Stimulated activated CD4-positive, alpha-beta T cell treated with anti-CD3 and anti-CD28 coated beads, TNF-alpha, amount 100 ng/mL, for 4 hours (primary cell): Measurements from ENCODE around the gene C3orf33.

Source experiments
- DNase-seq, 3 experiments: peaks; one replicate each; pipeline ENCODE4 v3.0.0-alpha.2; 2020; ENCODE audit warnings: low read depth in 3 of 3

Gene C3orf33

DNA sequence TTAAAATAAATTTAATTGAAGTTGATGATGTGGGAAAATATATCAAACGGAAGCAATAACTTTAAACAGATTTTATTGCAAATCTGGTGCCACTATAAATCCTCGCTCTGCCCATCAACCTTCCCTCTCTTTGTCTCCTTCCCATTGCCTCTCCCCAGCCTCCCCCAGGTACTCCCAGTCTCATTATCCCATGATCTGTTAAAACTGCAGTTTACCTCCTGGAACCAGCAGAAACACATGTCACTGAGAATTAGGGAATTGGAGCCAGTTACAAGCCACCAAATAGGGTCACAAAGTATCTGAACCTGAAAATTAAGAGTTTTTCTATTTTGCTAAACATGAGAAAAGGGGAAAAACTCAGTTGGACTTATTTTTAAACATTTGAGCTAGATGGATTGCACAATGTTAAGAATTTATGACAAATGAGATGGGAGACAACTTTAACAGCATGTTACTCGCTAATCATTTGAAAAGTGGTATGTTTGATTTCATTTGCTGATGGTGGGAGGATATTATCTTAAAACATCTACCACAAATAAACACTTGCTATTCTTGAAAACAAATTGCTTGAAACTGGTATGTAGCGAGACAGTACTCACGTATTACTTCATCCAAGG lies 63.6 kb downstream of the C3orf33 start:
- no peak for DNase-seq

DNA sequence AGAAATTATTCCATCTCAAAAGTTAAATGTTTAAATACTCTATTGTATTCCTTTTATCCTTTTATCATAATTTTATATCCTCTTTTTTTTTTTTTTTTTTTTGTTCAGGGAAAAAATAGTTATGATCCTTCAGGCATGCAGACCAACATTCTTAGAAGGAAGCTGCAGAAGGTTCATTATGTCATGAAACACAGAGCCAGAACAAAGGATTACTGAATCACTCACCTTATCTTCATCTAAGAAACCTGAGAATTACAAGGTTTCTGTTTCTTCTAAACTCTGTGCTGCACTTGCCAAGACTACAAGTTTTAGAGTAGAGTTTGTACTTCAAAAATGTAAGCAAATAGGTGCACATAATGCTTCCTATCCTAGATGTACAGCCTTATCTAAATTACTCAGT lies 64.5 kb downstream of the C3orf33 start:
- no peak for DNase-seq

DNA sequence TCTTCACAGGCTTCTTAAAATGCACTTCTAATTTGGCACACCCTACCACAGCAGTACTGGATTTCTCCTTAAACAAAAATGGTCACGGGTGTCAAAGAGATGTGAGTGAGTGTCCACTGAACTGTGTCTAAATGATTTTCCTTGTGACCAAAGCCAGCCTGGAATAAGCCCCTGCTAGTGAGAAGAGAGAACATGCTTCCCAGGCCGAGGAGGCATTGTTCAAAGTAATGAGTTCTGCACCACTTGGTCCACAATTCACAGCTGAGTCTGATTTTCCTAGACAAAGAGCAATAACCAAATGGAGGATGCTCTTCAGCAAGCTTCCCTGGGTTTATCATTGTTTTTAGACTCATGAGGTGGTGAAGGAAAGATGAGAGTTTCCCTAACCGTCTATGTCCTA lies 65.0 kb downstream of the C3orf33 start:
- no peak for DNase-seq

DNA sequence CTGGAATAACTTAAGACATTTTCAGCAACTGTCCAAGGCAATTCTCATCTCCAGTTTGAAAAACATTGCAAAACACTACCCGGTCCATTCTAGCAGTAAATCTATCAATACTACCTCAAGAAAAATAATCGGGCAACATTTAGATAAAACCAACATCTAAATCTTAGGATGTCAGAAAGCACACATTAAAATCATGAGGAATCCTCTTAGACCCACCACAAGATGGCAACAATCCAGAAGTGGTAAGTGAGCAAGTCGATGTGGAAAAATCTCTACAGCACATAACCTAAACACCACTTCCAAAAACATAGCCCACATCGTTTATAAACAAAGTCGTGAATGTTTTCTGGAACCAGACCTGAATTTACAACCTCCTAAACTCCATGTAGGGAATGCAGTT lies 66.9 kb downstream of the C3orf33 start:
- DNase-seq = no peak

DNA sequence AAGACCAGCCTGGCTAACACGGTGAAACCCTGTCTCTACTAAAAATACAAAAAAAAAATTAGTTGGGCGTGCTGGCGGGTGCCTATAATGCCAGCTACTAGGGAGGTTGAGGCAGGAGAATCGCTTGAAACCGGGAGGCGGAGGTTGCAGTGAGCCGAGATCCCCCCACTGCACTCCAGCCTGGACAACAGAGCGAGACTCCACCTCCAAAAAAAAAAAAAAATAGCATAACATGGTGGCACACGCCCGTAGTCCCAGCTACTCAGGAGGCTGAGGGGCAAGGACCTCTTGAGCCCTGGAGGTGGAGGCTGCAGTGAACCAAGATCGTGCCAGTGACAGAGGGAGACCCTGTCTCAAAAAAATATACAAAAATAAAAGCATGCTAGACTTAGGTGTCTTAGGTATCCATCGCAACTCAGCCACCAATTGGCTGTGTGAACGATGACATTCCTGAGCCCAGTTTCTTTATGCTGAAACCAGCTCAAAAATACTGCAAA lies 67.5 kb downstream of the C3orf33 start:
- DNase-seq = no peak

DNA sequence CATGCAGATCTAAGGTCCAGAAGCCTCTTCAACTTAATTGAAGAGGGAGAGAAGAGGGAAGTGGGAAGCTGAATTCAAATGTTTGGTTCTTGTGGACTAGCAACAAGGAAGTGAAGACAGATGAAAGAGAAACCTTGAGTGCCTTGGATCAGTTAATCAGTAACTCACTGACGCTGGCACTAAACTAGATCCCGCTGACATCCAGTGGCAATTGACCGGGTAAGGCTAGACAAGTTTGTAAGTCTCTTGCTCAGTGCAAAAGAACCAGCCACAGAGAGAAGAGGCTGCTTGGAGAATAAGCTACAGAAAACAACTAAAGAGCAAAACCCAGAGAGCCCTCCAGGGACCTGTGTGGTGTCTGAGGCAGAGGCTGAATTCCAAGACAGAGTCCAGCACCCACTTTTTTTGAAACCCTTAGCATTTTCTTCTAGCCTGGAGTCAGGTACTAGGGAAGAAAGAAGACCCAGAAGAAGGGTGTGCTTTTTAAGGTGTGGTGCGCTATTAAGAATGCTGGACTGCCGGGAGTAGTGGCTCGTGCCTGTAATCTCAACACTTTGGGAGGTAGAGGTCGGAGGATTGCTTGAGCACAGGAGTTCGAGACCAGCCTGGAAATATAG lies 68.1 kb downstream of the C3orf33 start:
- no peak for DNase-seq

DNA sequence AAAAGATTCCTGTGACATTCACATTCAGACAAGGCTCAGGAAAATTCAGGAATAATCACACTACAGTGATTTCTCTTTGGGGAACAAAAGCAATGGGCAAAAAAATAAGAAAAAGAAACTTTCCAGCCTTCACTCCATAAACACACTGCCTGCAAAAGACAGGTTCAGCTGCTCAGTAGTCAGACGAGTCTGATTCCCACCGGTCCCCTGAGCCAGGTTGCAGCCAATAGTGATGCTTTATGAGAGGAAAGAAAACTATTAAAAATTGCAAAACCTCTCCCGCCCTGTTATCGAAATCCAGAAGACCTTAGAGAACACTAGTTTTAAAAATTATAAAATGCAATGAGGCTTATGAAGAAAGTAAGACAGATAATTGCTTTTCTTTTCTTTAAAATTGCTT lies 69.7 kb downstream of the C3orf33 start:
- DNase-seq = no peak

DNA sequence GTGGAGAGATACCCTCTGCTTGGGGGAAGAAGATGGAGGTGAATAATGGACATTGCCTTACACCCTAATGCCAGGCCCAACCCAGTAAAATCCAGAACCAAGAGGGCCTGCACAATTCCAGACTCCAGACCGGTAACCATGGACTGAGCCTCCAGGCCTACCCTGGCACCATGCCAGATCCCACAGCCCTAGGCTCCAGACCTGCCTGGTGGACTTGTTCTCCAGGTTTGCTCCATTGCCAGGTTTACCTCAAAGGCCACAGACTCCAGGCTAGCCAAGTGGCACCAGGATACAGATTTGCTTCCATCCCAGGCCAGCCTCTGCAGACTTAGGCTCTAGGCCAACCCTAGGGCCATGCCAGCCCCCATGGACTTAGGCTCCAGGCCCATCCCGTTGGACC lies 75.2 kb downstream of the C3orf33 start:
- no peak for DNase-seq

DNA sequence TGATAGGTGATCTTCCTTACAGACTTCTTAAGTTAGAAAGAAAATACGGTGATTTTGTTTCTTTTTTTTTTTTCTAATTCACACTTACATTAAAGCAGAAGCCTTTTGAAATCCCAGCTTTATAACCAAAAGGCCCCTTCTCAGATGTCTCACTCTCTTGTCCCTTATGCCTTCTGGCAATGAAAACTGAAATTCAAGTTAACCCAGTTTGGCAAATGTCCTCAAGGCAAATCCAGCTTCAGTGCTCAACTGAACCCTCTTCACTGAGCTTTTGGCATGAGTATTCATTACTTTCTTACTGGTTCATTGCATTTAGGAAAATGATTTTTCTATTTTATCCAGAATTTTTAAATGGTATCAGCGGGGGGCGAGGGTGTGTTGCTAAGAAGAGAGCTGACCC lies 78.2 kb downstream of the C3orf33 start:
- DNase-seq = no peak

DNA sequence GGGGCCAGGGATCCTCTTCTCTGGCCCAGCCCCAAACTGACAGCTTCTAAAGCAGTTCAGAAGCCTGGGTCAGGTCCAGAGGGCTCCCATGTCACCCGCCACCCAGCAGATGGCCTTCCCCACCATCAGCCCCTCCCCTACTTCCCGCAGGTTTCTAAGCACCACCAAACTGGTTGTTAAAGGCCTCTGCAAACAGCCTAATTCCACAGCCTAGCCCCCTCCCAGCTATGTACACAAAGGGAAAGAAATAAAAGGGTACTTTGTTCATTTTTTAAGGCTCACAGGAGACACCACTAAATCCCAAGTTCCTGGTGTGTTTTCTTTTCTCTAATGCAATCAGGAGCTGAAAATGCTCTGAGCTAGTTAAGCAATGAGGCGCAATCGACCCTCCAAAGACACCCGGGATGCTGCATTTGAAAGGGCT lies 91.8 kb downstream of the C3orf33 start:
- DNase-seq = no peak
